Hair follicle dermal papilla cell (primary cell): Measurements from ENCODE around the gene NUDCD2. TPM values are rescaled to one million over a fixed set of nuclear protein-coding genes. Genes with fewer than 3 reads are reported as not detected.

Experiments
- small RNA-seq: library from RNA; depleted of rRNA; stranded (forward); fragments of <200 nt; gene quantifications from one replicate; pipeline ENCODE3, GENCODE V24; 2012
- total RNA-seq: library from RNA; depleted of rRNA; stranded (reverse); fragments of >200 nt; gene quantifications from 2 replicates; pipeline ENCODE4 v1.2.3, GENCODE V29; 2012

NUDCD2 gene
- 2.3 and 3.2 TPM in 2 replicates for total RNA-seq

DNA sequence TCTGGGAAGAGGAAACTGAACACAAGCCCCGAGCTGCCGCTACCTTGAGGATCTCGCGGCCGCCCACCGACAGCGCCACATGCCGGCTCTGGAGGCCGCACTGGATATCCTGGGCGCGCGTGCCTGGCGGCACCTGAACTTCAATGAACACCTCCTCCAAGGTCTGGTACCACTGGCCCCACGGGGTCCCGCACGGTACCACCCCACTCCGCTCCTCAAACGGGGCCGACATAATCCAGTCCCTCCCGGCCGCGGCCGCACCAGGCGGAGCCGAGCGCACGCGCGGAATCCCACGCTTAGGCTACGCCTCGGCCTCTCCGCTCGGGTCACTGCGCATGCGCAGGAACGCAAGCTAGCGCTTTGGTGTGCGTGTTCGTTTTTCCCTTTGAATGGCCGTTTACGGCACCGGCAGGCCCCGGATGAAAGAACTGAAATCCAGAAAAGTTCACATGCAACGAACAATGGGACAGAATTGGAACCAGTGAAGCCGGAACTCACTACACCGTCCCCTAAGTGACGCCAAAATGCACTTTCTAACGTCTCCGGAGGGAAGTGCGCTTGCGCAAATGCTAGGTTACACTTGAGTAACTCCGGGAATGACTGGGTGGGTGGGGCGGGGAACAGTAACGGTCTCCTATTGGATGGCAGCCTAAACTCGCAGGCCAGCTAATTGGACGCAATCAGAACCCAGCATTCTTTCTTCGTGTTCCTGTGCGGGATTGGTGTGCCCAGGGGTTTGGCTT is at the start of gene NUDCD2:
Gene NUDCD2 (minus strand): TSS at position 284 of the 743 bp plus-strand sequence. CDS start 52 bp downstream, at position 232.

DNA sequence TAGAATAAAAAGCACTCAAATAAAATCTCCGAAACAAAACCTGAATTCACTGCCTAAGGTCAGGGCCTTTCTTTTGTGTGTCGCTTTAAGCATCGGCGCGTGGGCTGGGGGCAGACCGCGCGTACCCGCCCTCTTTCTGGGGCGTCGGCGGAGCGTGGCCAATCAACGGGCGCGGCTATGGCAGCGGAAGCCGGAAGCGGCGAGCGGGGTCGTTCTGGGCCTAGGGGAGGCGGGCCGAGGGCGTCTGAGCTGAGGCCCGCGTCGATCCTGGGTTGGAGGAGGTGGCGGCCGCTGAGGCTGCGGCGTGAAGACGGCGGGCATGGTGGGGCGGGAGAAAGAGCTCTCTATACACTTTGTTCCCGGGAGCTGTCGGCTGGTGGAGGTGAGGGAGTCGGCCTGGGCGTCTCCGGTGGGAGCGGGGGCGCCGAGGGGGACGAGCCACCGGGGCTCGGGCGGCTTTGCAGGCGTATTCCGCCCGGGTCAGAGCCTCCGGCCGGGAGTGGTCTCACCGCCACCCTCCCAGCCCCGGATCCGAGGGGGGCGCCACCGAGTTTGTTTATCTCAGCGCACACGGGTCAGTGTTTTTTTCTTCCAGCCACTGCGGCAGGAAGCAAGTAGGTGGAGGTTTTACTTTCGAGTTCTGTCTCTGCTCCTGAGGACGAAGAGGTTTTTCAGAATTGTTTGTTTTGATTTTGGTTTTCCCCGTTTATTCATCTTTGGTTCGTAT is 45.6 kb upstream of the NUDCD2 start, which contains the start of gene MAT2B:
Gene MAT2B (plus strand): TSS at position 252 of the 727 bp plus-strand sequence. CDS start 68 bp downstream, at position 320.

GRCh38 chr5:163460562-163461171 is 765 bp upstream of the NUDCD2 start, which contains the start of gene HMMR:
HMMR (plus strand) TSS chr5:163460632; CDS start chr5:163460693, 61 bp downstream.

GRCh38 chr5:163437309-163438182 is 22.4 kb downstream of the NUDCD2 start, which contains the start of gene CCNG1:
CCNG1 (plus strand) TSS chr5:163437595; CDS start chr5:163439257, 1,662 bp downstream.

Small RNA genes within 50 kb of the gene (small RNA-seq; reads per million reads assigned to genes)
- not detected for gene AC008723.1

Other genes starting within 250 kb of the NUDCD2 start
- 324 and 367 TPM in 2 replicates for gene CCNG1, start 22.5 kb downstream of the NUDCD2 start, total RNA-seq
- gene HMMR, start 530 bp upstream of the NUDCD2 start, total RNA-seq, result 0.65 and 2.2 TPM in 2 replicates
- gene MAT2B, start 45.5 kb upstream of the NUDCD2 start, total RNA-seq, result 56.8 and 57.0 TPM in 2 replicates